Heart left ventricle (tissue), 16 donors: ENCODE data around the gene AK1. TPM values are rescaled to one million over a fixed set of nuclear protein-coding genes. Genes with fewer than 3 reads are reported as not detected.

Experiments
- ATAC-seq, 4 donors: fragments of 200-7000 bp; cut with Tn5 transposase; one replicate each; pipeline ENCODE4 v1.9.1; 2020 to 2022; ENCODE audit warnings: moderate library complexity in 4 of 4, mild to moderate bottlenecking in 3 of 4, moderate number of reproducible peaks in 1 of 4
- DNase-seq, 5 donors: peaks; one replicate each; pipeline ENCODE4 v3.0.0-alpha.2; 2020
- H3K27ac ChIP-seq, 12 donors: fragments of 200-600 bp; sonication (generic) in 4 of 12; one replicate each; pipeline versions ENCODE4 v1.5.0 to v1.8.0; 2016 to 2022; ENCODE audit warnings: mild to moderate bottlenecking in 2 of 12
- H3K27me3 ChIP-seq, 9 donors: fragments of 200-600 bp; sonication (generic) in 2 of 9; one replicate each; pipeline versions ENCODE4 v1.5.1 to v1.8.0; 2016 to 2022; ENCODE audit warnings: mild to moderate bottlenecking in 3 of 9
- H3K36me3 ChIP-seq, 9 donors: fragments of 200-600 bp; sonication (generic) in 2 of 9; one replicate each; pipeline versions ENCODE4 v1.5.0 to v1.8.0; 2018 to 2022; ENCODE audit warnings: mild to moderate bottlenecking in 2 of 9
- H3K4me1 ChIP-seq, 12 donors: fragments of 200-600 bp; sonication (generic) in 4 of 12; one replicate each; pipeline versions ENCODE4 v1.5.0 to v1.8.0; 2016 to 2022; ENCODE audit warnings: mild to moderate bottlenecking in 3 of 12
- H3K4me3 ChIP-seq, 12 donors: fragments of 200-600 bp; sonication (generic) in 4 of 12; one replicate each; pipeline versions ENCODE4 v1.5.0 to v1.8.0; 2017 to 2022; ENCODE audit warnings: mild to moderate bottlenecking in 9 of 12, moderate library complexity in 4 of 12
- H3K9me3 ChIP-seq, 12 donors: fragments of 200-600 bp; sonication (generic) in 4 of 12; one replicate each; pipeline versions ENCODE4 v1.5.0 to v1.8.0; 2016 to 2022; ENCODE audit warnings: mild to moderate bottlenecking in 1 of 12
- CTCF ChIP-seq, 12 donors: fragments of 200-600 bp; sonication (generic) in 4 of 12; IDR thresholded peaks; one replicate each; pipeline versions ENCODE4 v1.5.0 to v1.8.0; 2018 to 2022; ENCODE audit warnings: antibody characterized with exemption in 12 of 12, mild to moderate bottlenecking in 5 of 12
- POLR2A ChIP-seq, 2 donors: fragments of 450-650 bp; IDR thresholded peaks; one replicate each; pipeline ENCODE4 v1.6.1; 2017; ENCODE audit warnings: antibody characterized with exemption in 2 of 2, mild to moderate bottlenecking in 2 of 2, moderate library complexity in 2 of 2
- WGBS, 4 donors: extraction: QIAGEN DNeasy Blood & Tissue Kit in 2 of 4; methylation state at CpG; one replicate each; pipeline versions ENCODE4 v1.1.5 to v1.1.7; 2013 to 2018; 5-methylcytosine and 5-hydroxymethylcytosine counted together
- intact Hi-C, 10 donors: fragments of 100-400 bp; cut with DNase I; formaldehyde crosslinking; loops; one replicate each; pipeline versions ENCODE4 v1.11.1 to v1.14.2; 2022
- polyA plus RNA-seq, 2 donors: library from polyadenylated mRNA; stranded (reverse); fragments of 200-250 nt; gene quantifications; one replicate each; pipeline ENCODE4 v1.2.3, GENCODE V29; 2013
- total RNA-seq, 9 donors: library from RNA; depleted of rRNA in 2 of 9; stranded (reverse); fragments of >200 nt in 2 of 9; fragmentation: NEBNext Ultra II Directional in 3 of 9; extraction: Animal tissue kit (Norgen Biotek cat#: 25700) in 3 of 9; gene quantifications; one replicate each; pipeline versions ENCODE4 v1.1.0 to v1.2.4, GENCODE V29; 2016 to 2023
- donor health status: ischemic (EF 13 %, LVEDD 7.1; RV severe dilation, severe dysfunction).
- donor health status: healthy with polysubstance abuse.
- donor health status: DM: no; HTN: yes; CAD: no.
- donor health status: DM: no; HTN: no; CAD: no.
- donor health status: ischemic (EF 25% LVEDD 6.9; RV normal size, moderate dysfunction).
- donor health status: ischemic (EF 25% LVEDD 5.7; RV mildly dilated, moderate dysfunction).
- donor health status: healthy.
- donor health status: DM: yes; HTN: yes; CAD: no.
- donor health status: ischemic (EF 35%, LVEDD 5.7; RV mildly dilated, moderate dysfunction).
- donor health status: nonischemic (EF 11% LVEDD 7.7; RV severe dilation, severe dysfunction).
- donor health status: DM: yes; HTN: yes; CAD: no.
- donor health status: PGD.
- donor health status: ischemic (EF 29% LVEDD 5.4; RV normal size, mild dysfunction).
- donor health status: nonischemic (EF 23%, LVEDD 6.1; RV moderate dilation, normal function).

Gene AK1
- total and polyA plus RNA-seq, 11 donors = 312 to 1,060 (median 586) TPM

DNA sequence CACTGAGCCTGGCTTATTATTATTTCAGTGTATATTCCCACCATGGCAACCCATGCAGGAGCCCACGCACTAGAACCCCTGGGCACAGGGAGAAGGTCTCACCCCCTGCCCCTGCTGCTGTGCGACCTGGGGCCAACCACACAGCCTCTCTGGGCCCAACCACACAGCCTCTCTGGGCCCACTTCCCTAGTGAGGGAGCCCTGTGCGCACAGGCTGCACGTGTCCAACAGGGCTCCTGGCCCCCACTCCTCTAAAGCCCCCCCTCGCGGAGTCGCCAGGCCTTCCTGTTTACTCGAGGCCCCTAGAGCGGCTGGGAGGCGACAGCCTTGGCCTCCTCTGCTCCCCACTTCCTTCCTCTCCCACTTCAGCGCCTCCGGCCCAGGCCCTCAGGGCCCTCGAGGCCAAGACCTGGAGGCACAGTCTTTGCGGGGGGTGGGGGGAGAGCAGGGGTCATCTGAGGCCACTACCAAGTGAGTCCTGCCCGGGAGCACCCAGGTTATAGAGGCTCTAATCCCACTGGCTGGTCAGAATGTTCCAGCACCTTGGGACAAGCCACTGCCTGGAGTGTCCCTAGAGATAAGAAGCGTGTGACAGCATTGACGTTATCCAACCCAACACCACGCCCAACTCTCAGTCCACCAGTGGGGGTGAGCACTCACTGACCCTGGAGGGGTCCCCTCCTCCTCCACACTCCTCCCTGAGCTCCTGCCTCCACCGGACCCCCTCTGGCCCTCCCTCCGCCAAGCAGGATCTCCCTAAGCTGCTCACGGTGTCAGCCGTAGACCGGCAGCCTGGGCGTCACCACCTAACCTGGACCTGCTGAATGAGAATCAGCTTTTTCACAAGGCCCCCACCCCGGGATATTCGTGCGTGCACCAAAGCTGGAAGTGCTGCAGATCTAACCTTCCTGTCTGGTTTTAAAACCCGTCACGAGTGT, 15.1 kb downstream of the AK1 start:
- Histone ChIP-seq H3K36me3 (peaks cover 0 to 8% (median under 1%) of the 10 kb centered on the region in 9 donors), H3K9me3 (no peaks in the 10 kb centered on the region), H3K4me1 (peaks cover 34 to 79% (median 64%) of the 10 kb centered on the region in 12 donors), H3K27ac (peak overlapping the region; percentile 80 to 98 (median 94)), H3K27me3 (no peaks in the 10 kb centered on the region), H3K4me3 (peak overlapping the region in 3 of 12 donors; percentile 2 to 12 (median 11))
- TF ChIP-seq POLR2A (IDR thresholded peaks at IDR 0.05) = no peak
- TF ChIP-seq CTCF (IDR thresholded peaks at IDR 0.05) = no peak
- 7 to 17% (median 12%) methylated on average over 28 to 29 of the region's 29 CpGs for WGBS, 4 donors
- intact Hi-C loops = loop anchor here in 4 of 10 donors (5.0 kb wide), 2 partner anchors 35 to 75 kb away; partner anchors contain the start of gene CDK9 (in 1 of the 4)
- ATAC-seq (peak; percentile 76 to 86 (median 84)), DNase-seq (peak; percentile 93 to 95 (median 93))

GRCh38 chr9:127860779-127861178, 16.7 kb downstream of the AK1 start:
- Histone ChIP-seq H3K36me3 (no peaks in the 10 kb centered on the region), H3K4me3 (no peak overlapping the region), H3K9me3 (no peaks in the 10 kb centered on the region), H3K27ac (peak overlapping the region; percentile 34 to 98 (median 94)), H3K4me1 (peaks cover 36 to 83% (median 77%) of the 10 kb centered on the region in 12 donors), H3K27me3 (no peaks in the 10 kb centered on the region)
- DNase-seq (peak in 1 of 5 donors; percentile 22), ATAC-seq (no peak)
- WGBS, 4 donors = 88 to 93% (median 92%) methylated on average over 11 of the region's 11 CpGs
- intact Hi-C loops = loop anchor here in 4 of 10 donors (5.0 kb wide), 2 partner anchors 33 to 73 kb away; partner anchors contain the start of gene CDK9 (in 1 of the 4)
- TF ChIP-seq POLR2A (IDR thresholded peaks at IDR 0.05) (no peak), CTCF (IDR thresholded peaks at IDR 0.05) (no peak)

- Histone ChIP-seq H3K27ac (peak overlapping the region; percentile 34 to 98 (median 94)), H3K27me3 (no peaks in the 10 kb centered on the region), H3K36me3 (no peaks in the 10 kb centered on the region), H3K9me3 (no peaks in the 10 kb centered on the region), H3K4me1 (peaks cover 36 to 87% (median 81%) of the 10 kb centered on the region in 12 donors), H3K4me3 (no peak overlapping the region)
- peak in 1 of 12 donors; percentile 21 for TF ChIP-seq CTCF (IDR thresholded peaks at IDR 0.05)
- no peak for TF ChIP-seq POLR2A (IDR thresholded peaks at IDR 0.05)
- DNase-seq (peak in 4 of 5 donors; percentile 73 to 85 (median 74)), ATAC-seq (peak; percentile 9 to 66 (median 54))
- intact Hi-C loops = loop anchor here in 4 of 10 donors (5.0 kb wide), 2 partner anchors 33 to 73 kb away; partner anchors contain the start of gene CDK9 (in 1 of the 4)
- WGBS, 4 donors = 5 to 22% (median 14%) methylated on average over 8 of the region's 8 CpGs
Observed at GRCh38 chr9:127860260-127860659, 17.2 kb downstream of the AK1 start.

GRCh38 chr9:127858041-127858512, 19.4 kb downstream of the AK1 start:
- no peaks in the 10 kb centered on the region for H3K36me3 ChIP-seq
- H3K27me3 ChIP-seq = no peaks in the 10 kb centered on the region
- 4 to 23% (median 8%) methylated on average over 12 of the region's 12 CpGs for WGBS, 4 donors
- TF ChIP-seq CTCF (IDR thresholded peaks at IDR 0.05) (no peak), POLR2A (IDR thresholded peaks at IDR 0.05) (no peak)
- no peaks in the 10 kb centered on the region for H3K9me3 ChIP-seq
- peak; percentile 80 to 91 (median 87) for DNase-seq
- peak overlapping the region in 1 of 12 donors; percentile 8 for H3K4me3 ChIP-seq
- intact Hi-C loops = loop anchor here in 2 of 10 donors (2.0 to 10.0 kb wide), 4 partner anchors 13 to 96 kb away; no protein-coding TSS in a partner anchor
- H3K27ac ChIP-seq = peak overlapping the region; percentile 34 to 98 (median 94)
- peaks cover 33 to 92% (median 82%) of the 10 kb centered on the region in 12 donors for H3K4me1 ChIP-seq
- ATAC-seq = peak; percentile 6 to 9 (median 8)
